Measurements from ENCODE around the gene ITPK1.

Gene ITPK1

GRCh38 chr14:93110856-93111419 is 4.8 kb downstream of the ITPK1 start:
- no peak overlapping the region for H3K4me2 ChIP-seq (ENCODE audit: low read length)
- H3K9me3 ChIP-seq (ENCODE audit: insufficient read depth, low read length), result no peaks in the 10 kb centered on the region

GRCh38 chr14:93109572-93110481 is 5.9 kb downstream of the ITPK1 start:
- Histone ChIP-seq H3K4me1 (ENCODE audit: low read length) (peaks cover 54% of the 10 kb centered on the region), H2AFZ (ENCODE audit: low read depth, low read length) (no peak overlapping the region), H3K4me3 (ENCODE audit: low read length) (no peak overlapping the region), H3K27ac (ENCODE audit: low read length) (no peak overlapping the region), H3K9ac (ENCODE audit: low read length) (no peak overlapping the region), H3K36me3 (replicated peaks; ENCODE audit: low read depth, low read length) (no peaks in the 10 kb centered on the region), H3K79me2 (ENCODE audit: low read length) (peaks cover 32% of the 10 kb centered on the region), H3K4me2 (ENCODE audit: low read length) (peak overlapping the region; percentile 43), H4K20me1 (ENCODE audit: insufficient read depth, low read length) (peaks cover 26% of the 10 kb centered on the region; the same call in 1 of the 2 replicates), H3K27me3 (ENCODE audit: low read depth, low read length) (no peaks in the 10 kb centered on the region), H3K9me3 (ENCODE audit: insufficient read depth, low read length) (no peaks in the 10 kb centered on the region)
- TF ChIP-seq, protein P1, sequence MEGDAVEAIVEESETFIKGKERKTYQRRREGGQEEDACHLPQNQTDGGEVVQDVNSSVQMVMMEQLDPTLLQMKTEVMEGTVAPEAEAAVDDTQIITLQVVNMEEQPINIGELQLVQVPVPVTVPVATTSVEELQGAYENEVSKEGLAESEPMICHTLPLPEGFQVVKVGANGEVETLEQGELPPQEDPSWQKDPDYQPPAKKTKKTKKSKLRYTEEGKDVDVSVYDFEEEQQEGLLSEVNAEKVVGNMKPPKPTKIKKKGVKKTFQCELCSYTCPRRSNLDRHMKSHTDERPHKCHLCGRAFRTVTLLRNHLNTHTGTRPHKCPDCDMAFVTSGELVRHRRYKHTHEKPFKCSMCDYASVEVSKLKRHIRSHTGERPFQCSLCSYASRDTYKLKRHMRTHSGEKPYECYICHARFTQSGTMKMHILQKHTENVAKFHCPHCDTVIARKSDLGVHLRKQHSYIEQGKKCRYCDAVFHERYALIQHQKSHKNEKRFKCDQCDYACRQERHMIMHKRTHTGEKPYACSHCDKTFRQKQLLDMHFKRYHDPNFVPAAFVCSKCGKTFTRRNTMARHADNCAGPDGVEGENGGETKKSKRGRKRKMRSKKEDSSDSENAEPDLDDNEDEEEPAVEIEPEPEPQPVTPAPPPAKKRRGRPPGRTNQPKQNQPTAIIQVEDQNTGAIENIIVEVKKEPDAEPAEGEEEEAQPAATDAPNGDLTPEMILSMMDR (IDR thresholded peaks at IDR 0.05; ENCODE audit: low read depth, low read length), result no peak
- TF ChIP-seq EZH2phosphoT487 (IDR thresholded peaks at IDR 0.05; ENCODE audit: low read depth), result no peak

More at GRCh38 chr14:93110856-93111419, 4.8 kb downstream of the ITPK1 start:
- H2AFZ ChIP-seq (ENCODE audit: low read depth, low read length), result no peak overlapping the region
- no peak for TF ChIP-seq EZH2phosphoT487 (IDR thresholded peaks at IDR 0.05; ENCODE audit: low read depth)
- TF ChIP-seq, protein P1 (IDR thresholded peaks at IDR 0.05; ENCODE audit: low read depth, low read length), result no peak
- peaks cover 23% of the 10 kb centered on the region; the same call in 1 of the 2 replicates for H4K20me1 ChIP-seq (ENCODE audit: insufficient read depth, low read length)
- peaks cover 47% of the 10 kb centered on the region for H3K4me1 ChIP-seq (ENCODE audit: low read length)
- H3K4me3 ChIP-seq (ENCODE audit: low read length), result no peak overlapping the region
- no peaks in the 10 kb centered on the region for H3K27me3 ChIP-seq (ENCODE audit: low read depth, low read length)
- H3K27ac ChIP-seq (ENCODE audit: low read length), result no peak overlapping the region
- no peak overlapping the region for H3K9ac ChIP-seq (ENCODE audit: low read length)
- no peaks in the 10 kb centered on the region for H3K36me3 ChIP-seq (replicated peaks; ENCODE audit: low read depth, low read length)
- peaks cover 32% of the 10 kb centered on the region for H3K79me2 ChIP-seq (ENCODE audit: low read length)

DNA sequence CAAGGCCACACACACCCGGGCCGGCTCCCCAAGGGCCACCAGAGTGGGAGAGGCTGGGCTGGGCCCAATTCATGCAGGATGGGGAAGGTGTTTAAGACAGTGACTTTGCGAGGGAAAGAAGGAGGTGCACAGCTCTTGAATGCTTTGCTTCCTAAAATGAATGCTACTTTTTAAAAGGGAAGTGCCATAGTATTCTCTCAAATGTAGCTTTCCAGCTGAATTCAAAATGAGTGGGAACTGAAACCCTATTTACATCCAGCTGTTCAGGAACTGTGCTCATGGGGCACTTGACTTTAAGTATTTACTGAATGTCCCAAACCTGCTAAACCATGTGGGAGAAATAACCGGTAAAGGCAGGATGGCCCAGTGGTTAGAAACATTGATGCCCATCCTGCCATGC is 7.6 kb downstream of the ITPK1 start:
- H3K27ac ChIP-seq (ENCODE audit: low read length), result no peak overlapping the region; the same call in 1 of the 2 replicates
- peaks cover 53% of the 10 kb centered on the region for H3K4me1 ChIP-seq (ENCODE audit: low read length)
- TF ChIP-seq, protein P1 (IDR thresholded peaks at IDR 0.05; ENCODE audit: low read depth, low read length), result no peak
- no peak for TF ChIP-seq EZH2phosphoT487 (IDR thresholded peaks at IDR 0.05; ENCODE audit: low read depth)

DNA sequence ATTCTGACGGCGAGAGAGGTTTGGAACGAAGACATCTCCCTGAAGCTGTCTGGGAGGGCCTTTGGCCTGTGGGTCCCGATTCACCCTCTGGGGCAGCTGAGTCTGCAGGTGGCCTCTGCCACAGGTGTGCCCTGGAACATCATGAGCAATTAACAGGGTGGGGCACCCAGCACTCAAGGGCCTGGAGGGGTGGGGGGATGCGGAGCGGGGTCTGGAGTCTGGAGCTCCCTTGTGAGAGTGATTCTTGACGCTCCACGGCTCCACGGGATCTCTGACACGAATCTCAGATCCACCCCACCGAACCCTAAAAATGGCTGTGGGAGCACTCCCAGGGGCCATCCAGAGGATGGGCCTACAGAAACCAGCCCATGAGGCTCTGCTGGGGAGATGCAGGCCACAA is 8.3 kb downstream of the ITPK1 start:
- Histone ChIP-seq H3K9ac (ENCODE audit: low read length) (no peak overlapping the region), H3K79me2 (ENCODE audit: low read length) (peaks cover 33% of the 10 kb centered on the region), H3K9me3 (ENCODE audit: insufficient read depth, low read length) (no peaks in the 10 kb centered on the region), H3K27ac (ENCODE audit: low read length) (no peak overlapping the region), H2AFZ (ENCODE audit: low read depth, low read length) (no peak overlapping the region), H3K4me1 (ENCODE audit: low read length) (peaks cover 48% of the 10 kb centered on the region), H3K4me2 (ENCODE audit: low read length) (0 out of 2 replicates have a peak overlapping the region, but pooled peaks have one; percentile 61), H3K4me3 (ENCODE audit: low read length) (no peak overlapping the region), H3K36me3 (replicated peaks; ENCODE audit: low read depth, low read length) (no peaks in the 10 kb centered on the region), H3K27me3 (ENCODE audit: low read depth, low read length) (no peaks in the 10 kb centered on the region), H4K20me1 (ENCODE audit: insufficient read depth, low read length) (peaks cover 24% of the 10 kb centered on the region; the same call in 1 of the 2 replicates)
- TF ChIP-seq EZH2phosphoT487 (IDR thresholded peaks at IDR 0.05; ENCODE audit: low read depth), result no peak
- TF ChIP-seq, protein P1 (IDR thresholded peaks at IDR 0.05; ENCODE audit: low read depth, low read length), result no peak

More for the DNA sequence above, 7.6 kb downstream of the ITPK1 start:
- no peaks in the 10 kb centered on the region for H3K36me3 ChIP-seq (replicated peaks; ENCODE audit: low read depth, low read length)
- no peak overlapping the region for H3K9ac ChIP-seq (ENCODE audit: low read length)
- peaks cover 33% of the 10 kb centered on the region for H3K79me2 ChIP-seq (ENCODE audit: low read length)
- H3K27me3 ChIP-seq (ENCODE audit: low read depth, low read length), result no peaks in the 10 kb centered on the region
- no peak overlapping the region for H2AFZ ChIP-seq (ENCODE audit: low read depth, low read length)
- peaks cover 24% of the 10 kb centered on the region; the same call in 1 of the 2 replicates for H4K20me1 ChIP-seq (ENCODE audit: insufficient read depth, low read length)
- H3K9me3 ChIP-seq (ENCODE audit: insufficient read depth, low read length), result no peaks in the 10 kb centered on the region
- no peak overlapping the region for H3K4me3 ChIP-seq (ENCODE audit: low read length)
- H3K4me2 ChIP-seq (ENCODE audit: low read length), result peak overlapping the region; percentile 61
